OCI-M2 (cell line): ENCODE measurements around the gene ANKRD10.
"Not testable (repeated sequence)": the region's sequence is repeated elsewhere in the genome, so short reads cannot be mapped to it uniquely, and the experiment has no call there.

Experiments used
- DNase-seq: peaks from one replicate; lab custom pipeline; 2025; ENCODE audit not compliant: unreplicated experiment; lab: John Stamatoyannopoulos, UW

ANKRD10 gene

DNA sequence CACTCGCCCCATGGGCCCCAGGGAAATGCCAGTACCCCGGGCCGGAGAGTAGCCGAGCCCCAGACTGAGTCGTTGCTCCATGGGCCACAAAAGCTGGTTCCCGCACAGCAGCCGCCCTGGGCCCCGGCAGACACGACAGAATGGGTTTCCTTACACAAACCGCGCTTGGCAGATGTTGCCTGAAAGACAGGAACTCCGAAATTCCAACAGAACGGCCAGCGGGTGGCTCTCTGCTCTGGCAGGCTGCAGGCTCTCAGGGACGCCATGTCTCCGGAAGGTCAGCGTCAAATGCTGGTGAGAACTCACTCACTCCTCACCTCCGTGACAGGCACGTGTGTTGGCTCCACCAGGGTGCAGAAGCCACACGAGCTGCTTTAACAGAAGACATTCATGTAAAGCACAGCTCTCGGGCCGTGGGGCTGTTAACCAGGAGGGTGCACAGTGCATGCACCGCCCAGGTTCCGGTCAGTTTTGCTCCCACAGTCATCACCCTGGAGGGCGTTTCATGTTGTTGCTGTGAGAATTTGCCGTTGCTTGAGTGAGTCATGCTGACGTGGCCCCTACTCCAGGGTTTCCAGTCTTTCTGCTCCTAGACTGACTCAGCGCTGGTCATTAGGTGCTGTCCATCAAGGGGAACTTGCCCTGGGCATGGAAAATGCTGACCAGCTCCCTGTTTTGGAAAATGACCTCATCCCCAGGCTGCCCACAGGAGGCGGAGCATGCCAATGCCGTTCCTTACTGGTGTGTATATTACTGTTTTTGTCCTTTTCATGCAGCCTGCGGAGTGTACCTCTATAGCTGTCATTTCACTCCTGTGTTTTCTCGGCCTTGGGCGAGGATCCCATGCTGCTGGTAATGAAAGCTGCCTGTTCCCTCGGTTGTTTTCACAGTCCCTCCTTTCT is 44.8 kb downstream of the ANKRD10 start:
- no peak for DNase-seq

DNA sequence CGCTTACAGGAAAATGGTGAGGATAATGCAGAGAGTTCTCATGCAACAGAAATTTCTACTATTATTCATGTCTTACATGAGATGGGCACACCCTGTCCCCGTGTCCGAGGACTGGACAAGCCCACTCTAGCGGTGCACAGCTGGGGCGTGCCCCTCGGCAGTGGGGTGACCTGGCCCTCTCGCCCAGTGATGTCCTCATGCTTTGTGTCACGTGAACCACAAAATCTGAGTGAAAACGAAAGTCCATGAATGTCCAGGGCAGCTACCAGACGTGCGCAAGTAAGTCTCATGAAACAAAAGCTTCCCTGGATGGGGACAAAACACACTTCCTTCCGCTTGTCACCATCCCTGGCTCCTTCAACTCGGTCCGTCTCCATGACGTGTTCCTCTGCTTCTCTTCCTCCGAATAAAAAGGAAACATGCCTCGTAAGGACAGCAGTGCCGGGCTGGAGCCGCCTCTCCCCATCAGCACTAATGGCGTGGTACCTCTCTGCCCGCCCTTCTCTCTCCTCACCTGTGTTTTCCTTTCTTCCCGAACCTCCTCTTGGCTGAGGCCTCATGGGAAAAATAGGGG is 45.6 kb downstream of the ANKRD10 start:
- DNase-seq, result no peak

DNA sequence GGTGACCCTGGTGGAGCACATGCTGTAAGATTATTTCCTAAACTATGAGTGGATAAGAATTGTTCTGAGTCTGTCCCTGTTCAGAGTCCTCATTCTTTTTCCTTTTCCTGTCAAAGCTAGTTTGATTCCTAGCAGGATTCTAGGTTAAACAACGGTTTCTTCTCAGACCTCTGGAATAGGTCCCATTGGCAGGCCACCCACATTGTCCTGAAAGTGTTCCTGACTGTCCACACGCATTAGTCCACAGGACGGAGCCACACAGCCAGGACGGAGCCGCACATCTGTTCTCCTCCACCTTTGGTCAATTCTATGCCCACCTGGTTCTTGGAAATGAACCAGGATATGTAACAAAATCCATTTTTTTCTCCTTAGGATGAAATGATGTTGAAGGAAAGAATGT is 46.1 kb downstream of the ANKRD10 start:
- DNase-seq, result no peak

DNA sequence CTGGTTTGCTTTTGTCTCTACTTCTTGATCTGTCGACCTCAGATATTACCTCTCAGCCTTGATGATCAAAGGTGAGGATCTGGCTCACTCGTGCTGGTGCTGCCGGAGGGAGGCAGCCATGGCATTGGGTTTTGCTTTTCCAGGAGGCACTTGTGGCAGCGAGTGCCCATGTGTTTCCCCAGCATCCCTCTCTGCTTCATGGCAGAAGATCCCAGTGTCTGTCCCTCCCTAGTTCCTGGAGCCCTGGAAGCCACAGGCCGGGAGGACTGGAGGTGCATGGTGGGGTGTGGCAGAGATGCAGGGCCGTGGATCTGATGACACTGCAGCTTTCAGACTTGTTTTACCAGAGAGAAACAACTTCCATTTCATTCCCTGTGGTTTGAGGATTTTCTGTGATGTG is 47.5 kb downstream of the ANKRD10 start:
- no peak for DNase-seq

DNA sequence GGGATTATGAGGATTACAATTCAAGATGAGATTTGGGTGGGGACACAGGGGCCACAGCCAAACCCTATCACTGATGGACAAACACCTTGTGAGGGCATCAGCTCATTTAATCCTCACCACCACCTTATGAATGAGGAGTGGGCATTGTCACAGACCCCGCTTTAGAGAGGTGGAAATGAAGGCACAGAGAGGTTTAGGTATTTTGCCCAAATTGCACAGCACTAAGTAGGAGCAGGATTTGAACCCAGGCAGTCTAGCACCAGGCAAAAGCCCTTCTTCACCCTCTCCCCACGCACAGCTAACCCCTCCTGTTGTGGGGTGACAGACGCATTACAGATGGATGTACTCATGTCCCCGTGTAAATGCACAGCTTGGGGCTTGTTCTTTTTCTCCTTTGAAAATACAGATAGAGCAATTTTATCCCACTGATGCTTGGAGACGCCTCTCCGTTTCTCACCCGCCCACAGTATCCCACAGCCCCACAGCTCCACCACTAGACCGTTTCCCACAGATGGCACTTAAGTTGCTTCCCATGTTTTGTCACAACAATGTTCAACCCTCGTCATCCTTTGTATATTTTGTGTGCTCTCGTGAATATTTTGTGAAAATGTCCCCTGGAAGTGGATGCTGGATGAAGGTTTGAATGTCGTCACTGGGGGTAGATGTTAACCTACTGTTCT is 48.2 kb downstream of the ANKRD10 start:
- no peak for DNase-seq

DNA sequence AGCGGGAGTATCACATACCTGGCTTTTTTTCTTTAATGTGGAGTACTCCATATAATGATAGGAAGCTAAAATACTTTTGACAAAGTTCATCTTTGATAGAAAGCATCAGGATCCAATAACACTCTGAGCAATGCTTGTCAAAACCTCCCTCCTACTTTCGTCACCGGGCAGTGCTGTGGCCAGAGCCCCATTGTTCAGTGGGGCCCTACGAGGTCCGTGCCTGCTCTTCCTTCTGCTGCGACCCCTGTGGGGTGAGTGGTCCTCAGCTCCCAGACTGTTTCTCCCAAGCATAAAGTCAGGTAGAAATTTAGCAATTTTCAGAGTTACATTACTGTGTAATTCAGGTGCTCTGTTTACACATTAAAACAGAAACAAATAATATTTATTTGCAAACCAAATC is 51.2 kb downstream of the ANKRD10 start:
- no peak for DNase-seq

DNA sequence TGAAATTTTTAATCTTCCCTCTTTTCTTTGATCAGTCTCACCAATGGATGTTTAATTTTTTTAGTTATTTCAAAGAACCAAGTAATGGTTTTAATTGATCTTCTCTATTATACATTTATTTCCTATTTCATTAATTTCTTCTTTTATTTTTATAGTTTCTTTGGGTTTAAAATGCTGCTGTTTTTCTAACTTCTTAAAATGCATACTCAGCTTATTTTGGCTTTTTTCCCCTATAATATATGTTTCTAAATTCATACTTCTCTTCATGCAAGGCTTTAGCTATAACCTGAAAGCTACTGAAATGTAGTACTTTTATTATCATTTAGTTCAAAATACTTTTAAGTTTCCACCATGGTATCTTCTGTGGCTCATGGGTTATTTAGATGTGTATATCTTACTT is 53.9 kb downstream of the ANKRD10 start:
- no peak for DNase-seq

DNA sequence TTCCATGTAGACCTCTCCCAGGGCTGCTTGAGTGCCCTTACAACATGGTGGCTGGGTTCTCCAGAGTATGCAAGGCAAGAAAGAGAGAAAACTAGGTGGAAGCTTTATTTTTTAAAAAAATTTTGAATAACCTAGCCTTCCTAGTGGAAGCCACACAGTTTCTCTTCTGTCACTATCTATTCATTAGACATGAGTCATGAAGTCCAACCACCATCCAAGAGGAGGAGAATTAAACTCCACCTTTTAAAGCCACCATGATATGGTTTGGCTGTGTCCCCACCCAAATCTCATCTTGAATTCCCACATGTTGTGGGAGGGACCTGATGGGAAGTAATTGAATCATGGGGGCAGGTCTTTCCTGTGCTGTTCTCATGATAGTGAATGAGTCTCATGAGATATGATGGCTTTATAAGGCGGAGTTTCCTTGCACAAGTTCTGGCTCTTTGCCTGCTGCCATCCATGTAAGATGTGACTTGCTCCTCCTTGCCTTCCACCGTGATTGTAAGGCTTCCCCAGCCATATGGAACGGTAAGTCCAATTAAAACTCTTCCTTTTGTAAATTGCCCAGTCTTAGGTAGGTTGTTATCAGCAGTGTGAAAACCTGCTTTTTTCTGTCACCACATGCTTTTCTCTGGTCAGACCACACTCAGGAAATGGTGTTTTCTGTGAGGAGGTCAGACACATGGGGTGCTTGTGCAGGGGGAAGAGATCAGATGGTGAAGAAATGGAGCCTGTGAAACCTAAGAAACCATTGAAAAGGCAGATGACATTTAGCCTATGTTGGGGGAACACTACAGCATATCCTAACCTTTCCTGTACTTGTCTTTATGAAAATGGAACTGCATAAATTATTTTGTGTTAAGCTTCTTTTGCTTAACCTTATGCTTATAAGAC is 57.7 kb downstream of the ANKRD10 start:
- DNase-seq, result no peak

DNA sequence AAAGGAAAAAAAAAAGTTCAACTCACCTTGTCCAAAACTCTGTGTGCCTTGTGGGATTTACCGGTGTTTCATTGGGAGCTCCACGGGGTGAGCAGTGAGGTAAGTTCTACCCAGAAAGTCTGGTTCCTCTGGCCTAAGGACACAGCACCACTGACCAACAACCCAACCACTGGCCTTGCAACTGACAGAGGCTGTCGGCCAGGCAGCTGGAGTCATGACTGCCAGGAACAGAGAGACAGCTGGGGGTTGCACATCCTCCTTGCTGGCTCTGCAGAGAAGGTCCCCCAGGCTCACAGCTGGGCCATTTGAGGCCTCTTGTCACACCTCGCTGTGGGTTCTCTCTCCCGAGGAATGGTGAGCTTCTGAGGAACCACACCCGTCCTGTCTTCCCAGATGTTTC is 59.5 kb downstream of the ANKRD10 start:
- DNase-seq, result no peak

DNA sequence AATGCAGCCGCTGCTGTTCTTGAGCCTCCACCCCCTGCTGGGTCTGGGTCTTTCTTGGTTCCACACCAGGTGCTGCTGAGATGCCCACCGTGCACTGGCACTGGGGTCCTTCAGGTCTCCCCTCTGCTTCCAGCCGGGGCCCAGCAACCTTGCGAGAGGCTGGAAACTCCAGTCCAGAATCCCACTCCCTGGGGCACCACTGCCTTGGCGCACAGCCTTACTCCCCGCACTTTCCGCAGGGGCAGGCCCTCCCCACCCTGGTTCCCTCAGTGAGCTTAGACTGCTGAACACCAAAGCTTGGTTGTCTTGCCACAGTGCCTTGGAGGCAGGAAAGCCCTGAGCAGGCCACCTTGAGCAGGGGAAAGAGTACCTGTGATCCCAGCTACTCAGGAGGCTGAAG is 60.0 kb downstream of the ANKRD10 start:
- no peak for DNase-seq

DNA sequence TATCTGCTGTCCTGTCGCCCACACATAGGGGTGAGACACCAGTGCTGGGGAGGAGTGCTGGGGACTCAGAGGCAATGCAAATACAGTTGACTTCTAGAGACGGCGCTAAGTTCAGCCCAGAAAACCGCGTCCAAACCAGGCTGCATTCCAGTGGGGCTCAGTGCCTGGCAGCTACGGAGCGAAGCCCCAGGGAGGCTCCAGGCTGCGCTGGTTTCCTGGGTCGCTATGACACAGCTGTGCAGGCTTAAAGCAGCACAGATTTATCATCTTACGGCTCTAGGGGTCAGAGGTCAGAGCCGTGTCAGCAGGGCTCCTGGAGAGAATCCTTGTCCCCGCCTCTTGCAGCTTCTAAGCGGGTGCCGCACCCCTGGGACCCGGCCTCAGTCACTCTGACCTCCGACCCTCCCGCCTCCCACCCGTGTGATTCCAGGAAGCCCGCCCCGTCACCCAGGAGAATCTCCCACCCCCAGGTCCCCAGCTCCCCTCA is 61.6 kb downstream of the ANKRD10 start:
- DNase-seq, result no peak

DNA sequence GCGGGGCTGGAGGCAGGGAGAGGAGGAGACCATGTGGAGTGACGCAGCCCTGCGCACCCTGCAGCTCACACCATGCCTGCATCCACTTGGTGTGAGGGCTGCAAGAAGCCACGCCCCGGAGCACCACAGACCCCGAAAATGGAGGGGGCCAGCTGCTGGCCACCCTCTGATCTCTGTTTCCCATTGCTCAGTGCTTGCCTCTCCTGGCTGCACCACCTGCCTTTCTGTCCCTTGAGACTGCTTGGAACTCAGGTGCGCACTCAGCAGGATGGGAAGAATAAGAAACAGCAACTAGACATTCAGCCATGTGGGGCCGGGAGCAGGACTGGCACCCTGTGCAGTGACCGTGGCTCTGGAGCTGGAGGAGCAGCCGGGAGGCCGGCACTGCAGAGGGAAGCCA is 64.0 kb downstream of the ANKRD10 start:
- DNase-seq, result no peak

DNA sequence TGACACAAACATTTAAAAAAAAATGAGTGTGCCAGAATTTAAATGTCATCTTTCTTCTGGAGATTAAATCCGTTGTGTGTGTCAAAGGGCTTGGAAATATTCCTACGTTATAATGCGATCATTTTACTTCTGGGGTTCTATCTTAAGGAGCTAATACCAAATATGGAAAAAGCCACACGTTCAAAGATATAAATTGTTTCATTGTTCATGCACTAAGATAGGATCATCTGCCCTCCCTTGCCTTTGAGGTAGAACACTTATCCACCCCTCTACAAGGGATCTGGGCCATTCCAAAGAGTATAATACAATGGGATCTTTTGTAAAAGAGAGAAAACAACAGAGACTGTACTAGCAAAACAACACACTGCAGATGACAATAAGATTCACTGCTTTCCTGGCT is 64.9 kb downstream of the ANKRD10 start:
- no peak for DNase-seq

DNA sequence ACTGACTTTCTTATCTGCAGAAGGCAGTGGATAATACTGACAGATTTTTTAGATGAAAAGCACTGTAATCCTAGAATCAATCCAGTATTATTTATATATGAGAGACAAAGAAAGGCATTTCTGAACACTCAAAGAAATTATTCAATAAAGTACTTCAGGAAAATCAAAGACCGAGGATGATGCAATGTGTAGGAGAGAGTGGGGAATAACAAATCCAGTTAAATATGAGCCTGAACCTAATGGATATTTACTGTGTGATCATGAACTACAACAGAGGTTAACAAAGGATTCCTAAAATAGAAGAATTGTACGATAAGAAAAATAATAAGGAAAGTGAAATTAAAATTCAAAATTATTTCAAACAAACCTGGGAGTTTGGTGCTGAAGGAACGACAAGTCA is 69.3 kb downstream of the ANKRD10 start:
- DNase-seq, result no peak

DNA sequence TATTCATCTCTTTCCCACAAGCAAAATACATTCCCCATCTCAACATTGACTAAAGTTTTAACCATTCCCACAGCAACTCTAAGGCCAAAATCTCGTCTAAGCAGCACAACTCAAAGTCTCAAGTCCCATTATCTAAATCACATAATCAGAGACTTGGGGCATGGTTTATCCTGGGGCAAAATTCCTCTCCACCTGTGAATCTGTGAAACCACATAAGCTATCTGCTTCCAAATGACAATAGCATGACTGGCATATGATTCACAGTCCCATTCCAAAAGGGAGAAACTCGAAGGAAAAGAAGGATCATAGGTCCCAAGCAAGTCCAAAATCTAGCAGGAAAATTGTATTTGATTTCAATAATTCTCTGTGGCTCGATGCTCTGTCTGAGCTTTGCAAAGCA is 73.0 kb downstream of the ANKRD10 start:
- DNase-seq, result no peak

DNA sequence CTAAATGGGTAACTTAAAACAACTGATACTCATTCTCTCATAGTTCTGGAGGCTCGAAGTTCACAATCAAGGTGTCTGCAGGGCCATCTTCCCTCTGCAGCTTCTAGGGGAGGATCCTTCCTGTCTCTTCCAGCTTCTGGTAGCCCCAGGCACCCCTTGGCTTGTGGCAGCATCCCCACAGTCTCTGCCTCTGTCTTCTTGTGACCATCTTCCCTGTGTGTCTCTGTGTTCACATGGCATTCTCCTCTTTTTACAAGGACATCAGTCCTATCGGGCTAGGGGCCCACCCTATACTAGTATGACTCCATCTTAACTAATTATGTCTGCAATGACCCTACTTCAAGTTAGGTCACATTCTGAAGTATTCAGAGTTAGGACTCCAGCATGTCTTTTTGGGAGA is 73.5 kb downstream of the ANKRD10 start:
- no peak for DNase-seq

DNA sequence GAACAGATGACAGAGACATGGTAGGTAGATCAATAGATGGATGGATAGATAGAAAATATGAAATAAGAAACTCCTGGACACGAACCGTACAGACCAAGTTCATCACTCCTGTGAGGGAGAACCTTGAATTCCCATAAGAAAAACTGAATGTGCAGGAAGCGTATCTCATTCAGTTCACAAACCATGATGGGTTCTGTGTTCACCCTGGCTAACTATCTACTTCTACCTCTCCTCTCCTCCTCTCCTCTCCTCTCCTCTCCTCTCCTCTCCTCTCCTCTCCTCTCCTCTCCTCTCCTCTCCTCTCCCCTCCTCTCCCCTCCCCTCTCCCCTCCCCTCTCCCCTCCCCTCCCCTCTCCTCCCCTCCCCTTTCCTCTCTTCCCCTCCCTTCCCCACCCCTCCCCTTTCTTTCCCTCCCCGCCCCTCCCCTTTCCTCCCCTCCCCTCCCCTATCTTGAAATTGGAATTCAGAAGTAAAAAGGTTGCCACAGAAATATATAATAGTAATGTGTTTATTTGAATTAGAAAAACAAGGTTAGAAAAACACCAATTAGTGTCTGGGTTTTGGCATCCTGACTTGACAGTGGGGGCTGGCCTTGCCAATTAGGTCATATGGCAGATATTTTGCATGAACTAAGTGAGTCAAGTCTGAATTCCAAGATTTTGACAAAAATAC is 75.9 kb downstream of the ANKRD10 start:
- no peak for DNase-seq

DNA sequence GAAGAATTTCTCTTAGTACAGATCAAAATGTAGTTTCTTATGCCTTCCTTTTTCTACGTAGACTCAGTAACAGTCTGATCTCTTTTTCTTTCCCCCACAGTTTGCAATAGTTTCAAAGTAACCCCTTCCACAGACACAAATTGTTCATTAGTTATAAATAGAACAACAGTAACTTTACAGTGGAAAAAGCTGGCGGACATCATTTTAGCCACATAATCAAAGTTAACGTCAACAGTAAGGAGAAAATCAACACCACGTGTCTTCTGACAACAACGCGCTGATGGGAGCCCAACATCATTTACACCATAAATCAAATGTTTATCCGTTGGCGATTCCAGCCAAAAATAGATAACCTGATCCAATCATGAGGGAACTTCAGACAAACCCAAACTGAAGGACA is 76.8 kb downstream of the ANKRD10 start:
- no peak for DNase-seq

DNA sequence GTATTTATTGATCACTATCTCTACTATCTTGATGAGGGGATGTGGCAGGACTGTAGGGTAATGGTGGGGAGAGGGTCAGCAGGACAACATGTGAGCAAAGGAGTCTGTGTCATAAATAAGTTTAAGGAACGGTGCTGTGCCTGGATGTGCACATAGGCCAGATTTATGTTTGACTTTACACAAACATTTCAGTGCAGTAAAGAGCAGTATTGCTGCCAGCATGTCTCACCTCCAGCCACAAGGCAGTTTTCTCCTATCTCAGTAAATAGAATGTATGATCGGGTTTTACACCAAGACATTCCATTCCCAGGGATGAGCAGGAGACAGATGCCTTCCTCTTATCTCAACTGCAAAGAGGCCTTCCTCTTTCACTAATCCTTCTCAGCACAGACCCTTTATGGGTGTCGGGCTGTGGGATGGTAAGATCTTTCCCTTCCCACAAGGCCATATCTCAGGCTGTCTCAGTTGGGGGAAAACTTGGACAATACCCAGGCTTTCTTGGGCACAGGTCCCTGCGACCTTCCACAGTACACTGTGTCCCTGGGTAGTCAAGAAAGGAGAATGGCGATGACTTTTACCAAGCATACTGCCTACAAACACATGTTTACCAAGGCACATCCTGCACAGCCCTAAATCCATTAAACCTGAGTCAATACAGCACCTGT is 77.3 kb downstream of the ANKRD10 start:
- DNase-seq, result not testable (repeated sequence)

DNA sequence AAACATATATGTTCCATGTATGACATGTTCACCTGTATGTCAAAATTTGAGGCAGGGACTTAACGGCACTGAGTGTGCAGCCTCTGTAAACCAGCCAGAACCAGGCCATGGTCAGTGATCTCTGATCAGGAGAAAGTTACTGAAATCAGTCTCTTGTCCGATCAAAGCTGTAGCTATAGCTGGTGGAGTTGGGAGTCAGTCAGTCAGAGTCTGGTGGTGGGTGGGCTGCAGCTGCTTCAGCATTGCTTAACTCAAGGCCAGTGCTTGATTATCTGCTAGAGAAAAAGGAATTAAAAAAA is 78.3 kb downstream of the ANKRD10 start:
- no peak for DNase-seq
